GM18499 (cell line): Measurements from ENCODE around the gene SIMC1.
"Not testable (repeated sequence)": the region's sequence is repeated elsewhere in the genome, so short reads cannot be mapped to it uniquely, and the experiment has no call there.

Source experiments
- ATAC-seq: cut with Tn5 transposase; IDR thresholded peaks from one replicate; pipeline ENCODE4 v1.9.1; 2021; ENCODE audit warnings: moderate number of reproducible peaks; ENCODE audit not compliant: insufficient read depth, unreplicated experiment

SIMC1 gene

GRCh38 chr5:176266448-176266847, 28.2 kb downstream of the SIMC1 start:
- ATAC-seq: not testable (repeated sequence)

GRCh38 chr5:176289018-176289417, 50.8 kb downstream of the SIMC1 start:
- not testable (repeated sequence) for ATAC-seq

- ATAC-seq: not testable (repeated sequence)
These were observed 52.0 kb downstream of the SIMC1 start for GRCh38 chr5:176290057-176290840.

GRCh38 chr5:176305356-176305755, 67.1 kb downstream of the SIMC1 start:
- ATAC-seq: not testable (repeated sequence)

- ATAC-seq: no peak
These were observed 79.5 kb downstream of the SIMC1 start for GRCh38 chr5:176317534-176318374.

- ATAC-seq: no peak
These were observed 81.8 kb downstream of the SIMC1 start for GRCh38 chr5:176319827-176320554.

- ATAC-seq: no peak
These were observed 82.4 kb downstream of the SIMC1 start for GRCh38 chr5:176320577-176320976.

GRCh38 chr5:176334031-176334770, 96.0 kb downstream of the SIMC1 start:
- no peak for ATAC-seq

- ATAC-seq: no peak
These were observed 99.7 kb downstream of the SIMC1 start for GRCh38 chr5:176337913-176338312.

GRCh38 chr5:176339304-176339703, 101.1 kb downstream of the SIMC1 start:
- ATAC-seq: no peak

GRCh38 chr5:176341325-176342157, 103.3 kb downstream of the SIMC1 start:
- ATAC-seq: no peak

- ATAC-seq: no peak
These were observed 103.9 kb downstream of the SIMC1 start for GRCh38 chr5:176342158-176342483.

- no peak for ATAC-seq
These were observed 104.7 kb downstream of the SIMC1 start for GRCh38 chr5:176342766-176343458.

GRCh38 chr5:176350416-176350815, 112.2 kb downstream of the SIMC1 start:
- no peak for ATAC-seq

- ATAC-seq: no peak
These were observed 114.1 kb downstream of the SIMC1 start for GRCh38 chr5:176352116-176352878.

GRCh38 chr5:176353533-176353932, 115.3 kb downstream of the SIMC1 start:
- no peak for ATAC-seq

- no peak for ATAC-seq
These were observed 117.4 kb downstream of the SIMC1 start for GRCh38 chr5:176355400-176356178.
